ENCODE measurements around the gene SPATS2.

- TF ChIP-seq POLR2A (IDR thresholded peaks at IDR 0.05) = no peak
- no peak for TF ChIP-seq CTCF (IDR thresholded peaks at IDR 0.05)
Observed at GRCh38 chr12:49536526-49537071, 169.3 kb downstream of the SPATS2 start.

All from thyroid gland (tissue), 4 donors.